ENCODE data around the gene CACNA2D3.

Gene CACNA2D3

GRCh38 chr3:54342676-54343075 lies 220.3 kb downstream of the CACNA2D3 start:
- TF ChIP-seq NFRKB (IDR thresholded peaks at IDR 0.05) (no peak), ELF4 (IDR thresholded peaks at IDR 0.05) (no peak), PKNOX1 (IDR thresholded peaks at IDR 0.05) (no peak), BHLHE40 (IDR thresholded peaks at IDR 0.05; ENCODE audit: borderline replicate concordance) (no peak), CTBP1 (IDR thresholded peaks at IDR 0.05; ENCODE audit: borderline replicate concordance) (no peak), L3MBTL2 (conservative IDR thresholded peaks at IDR 0.05) (no peak), SP1 (IDR thresholded peaks at IDR 0.05) (no peak), ARNT (IDR thresholded peaks at IDR 0.05) (no peak), TARDBP (IDR thresholded peaks at IDR 0.05) (no peak), FOXA1 (IDR thresholded peaks at IDR 0.05) (no peak), SUZ12 (IDR thresholded peaks at IDR 0.05) (no peak), FOXM1 (IDR thresholded peaks at IDR 0.05; ENCODE audit: borderline replicate concordance) (no peak), LEF1 (IDR thresholded peaks at IDR 0.05; ENCODE audit: borderline replicate concordance) (no peak), FOXK2 (IDR thresholded peaks at IDR 0.05) (no peak), ZNF384 (IDR thresholded peaks at IDR 0.05) (no peak), HDGF (IDR thresholded peaks at IDR 0.05; ENCODE audit: borderline replicate concordance) (no peak)
- ChIA-PET POLR2A (no interaction called here), CTCF (no interaction called here)
- DNase-seq (ENCODE audit: extremely low spot score) = no peak

GRCh38 chr3:54343495-54343894 lies 221.1 kb downstream of the CACNA2D3 start:
- POLR2A ChIA-PET = no interaction called here
- DNase-seq (ENCODE audit: extremely low spot score) = no peak
- TF ChIP-seq LEF1 (IDR thresholded peaks at IDR 0.05; ENCODE audit: borderline replicate concordance) (no peak), SP1 (IDR thresholded peaks at IDR 0.05) (no peak), HDGF (IDR thresholded peaks at IDR 0.05; ENCODE audit: borderline replicate concordance) (no peak), PKNOX1 (IDR thresholded peaks at IDR 0.05) (no peak), SUZ12 (IDR thresholded peaks at IDR 0.05) (no peak), BHLHE40 (IDR thresholded peaks at IDR 0.05; ENCODE audit: borderline replicate concordance) (no peak), ARNT (IDR thresholded peaks at IDR 0.05) (no peak), TARDBP (IDR thresholded peaks at IDR 0.05) (no peak), NFRKB (IDR thresholded peaks at IDR 0.05) (no peak), FOXK2 (IDR thresholded peaks at IDR 0.05) (no peak), ELF4 (IDR thresholded peaks at IDR 0.05) (no peak), FOXM1 (IDR thresholded peaks at IDR 0.05; ENCODE audit: borderline replicate concordance) (no peak), ZNF384 (IDR thresholded peaks at IDR 0.05) (no peak), L3MBTL2 (conservative IDR thresholded peaks at IDR 0.05) (no peak), CTBP1 (IDR thresholded peaks at IDR 0.05; ENCODE audit: borderline replicate concordance) (no peak), FOXA1 (IDR thresholded peaks at IDR 0.05) (no peak)
- CTCF ChIA-PET = no interaction called here

- TF ChIP-seq FOXM1 (IDR thresholded peaks at IDR 0.05; ENCODE audit: borderline replicate concordance) (no peak), SP1 (IDR thresholded peaks at IDR 0.05) (no peak), ARNT (IDR thresholded peaks at IDR 0.05) (no peak), FOXK2 (IDR thresholded peaks at IDR 0.05) (no peak), NFRKB (IDR thresholded peaks at IDR 0.05) (no peak), LEF1 (IDR thresholded peaks at IDR 0.05; ENCODE audit: borderline replicate concordance) (no peak), CTBP1 (IDR thresholded peaks at IDR 0.05; ENCODE audit: borderline replicate concordance) (no peak), BHLHE40 (IDR thresholded peaks at IDR 0.05; ENCODE audit: borderline replicate concordance) (no peak), TARDBP (IDR thresholded peaks at IDR 0.05) (no peak), HDGF (IDR thresholded peaks at IDR 0.05; ENCODE audit: borderline replicate concordance) (no peak), ZNF384 (IDR thresholded peaks at IDR 0.05) (no peak), ELF4 (IDR thresholded peaks at IDR 0.05) (no peak)
- POLR2A ChIA-PET = no interaction called here
- DNase-seq (ENCODE audit: extremely low spot score) = no peak
- CTCF ChIA-PET = no interaction called here
Measured at GRCh38 chr3:54344601-54345231, 222.4 kb downstream of the CACNA2D3 start.

- CTCF ChIA-PET = no interaction called here
Measured at GRCh38 chr3:54345847-54346375, 223.6 kb downstream of the CACNA2D3 start.

GRCh38 chr3:54347060-54347459 lies 224.7 kb downstream of the CACNA2D3 start:
- TF ChIP-seq L3MBTL2 (conservative IDR thresholded peaks at IDR 0.05) (no peak), LEF1 (IDR thresholded peaks at IDR 0.05; ENCODE audit: borderline replicate concordance) (no peak), NFRKB (IDR thresholded peaks at IDR 0.05) (no peak), ELF4 (IDR thresholded peaks at IDR 0.05) (no peak), BHLHE40 (IDR thresholded peaks at IDR 0.05; ENCODE audit: borderline replicate concordance) (no peak), SP1 (IDR thresholded peaks at IDR 0.05) (no peak), ZNF384 (IDR thresholded peaks at IDR 0.05) (no peak), HDGF (IDR thresholded peaks at IDR 0.05; ENCODE audit: borderline replicate concordance) (no peak), PKNOX1 (IDR thresholded peaks at IDR 0.05) (no peak)
- POLR2A ChIA-PET = no interaction called here
- no peak for DNase-seq (ENCODE audit: extremely low spot score)
- CTCF ChIA-PET = interaction anchor here (0.5 kb wide), 1 partner anchor 1238 kb away, joined by 3 read pairs; no protein-coding TSS in a partner anchor

More at GRCh38 chr3:54345847-54346375, 223.6 kb downstream of the CACNA2D3 start:
- TF ChIP-seq FOXM1 (IDR thresholded peaks at IDR 0.05; ENCODE audit: borderline replicate concordance) (no peak), BHLHE40 (IDR thresholded peaks at IDR 0.05; ENCODE audit: borderline replicate concordance) (no peak), PKNOX1 (IDR thresholded peaks at IDR 0.05) (no peak), FOXA1 (IDR thresholded peaks at IDR 0.05) (no peak), L3MBTL2 (conservative IDR thresholded peaks at IDR 0.05) (no peak), NFRKB (IDR thresholded peaks at IDR 0.05) (no peak), HDGF (IDR thresholded peaks at IDR 0.05; ENCODE audit: borderline replicate concordance) (no peak), LEF1 (IDR thresholded peaks at IDR 0.05; ENCODE audit: borderline replicate concordance) (no peak), CTBP1 (IDR thresholded peaks at IDR 0.05; ENCODE audit: borderline replicate concordance) (no peak), SP1 (IDR thresholded peaks at IDR 0.05) (no peak), ZNF384 (IDR thresholded peaks at IDR 0.05) (no peak), ARNT (IDR thresholded peaks at IDR 0.05) (no peak), ELF4 (IDR thresholded peaks at IDR 0.05) (no peak), SUZ12 (IDR thresholded peaks at IDR 0.05) (no peak), TARDBP (IDR thresholded peaks at IDR 0.05) (no peak), FOXK2 (IDR thresholded peaks at IDR 0.05) (no peak)
- no peak for DNase-seq (ENCODE audit: extremely low spot score)
- POLR2A ChIA-PET = no interaction called here

Measured in HEK293T (cell line).